DOHH2 (cell line): Measurements from ENCODE around the gene NFE2L1.
A peak's percentile ranks its signal among the peaks of the same experiment; 100 is the strongest.

Experiments
- H3F3A ChIP-seq: fragments of 200-600 bp; sonication (generic), shearing (Covaris generic); 2 replicates; pipeline ENCODE4 v1.6.0; 2016; ENCODE audit warnings: antibody characterized with exemption, mild to moderate bottlenecking; ENCODE audit not compliant: control insufficient read depth, insufficient read depth
- H3K27ac ChIP-seq: fragments of 200-600 bp; sonication (generic); 2 replicates; pipeline ENCODE4 v1.5.1; 2014; ENCODE audit warnings: low read depth, mild to moderate bottlenecking, low read length, moderate library complexity
- H3K27me3 ChIP-seq: fragments of 200-600 bp; sonication (generic); 2 replicates; pipeline ENCODE4 v1.6.1; 2014; ENCODE audit warnings: mild to moderate bottlenecking, low read length, mixed read lengths; ENCODE audit not compliant: control insufficient read depth
- H3K36me3 ChIP-seq: fragments of 200-600 bp; sonication (generic); 2 replicates; pipeline ENCODE4 v1.6.1; 2014; ENCODE audit warnings: mild to moderate bottlenecking, low read length, moderate library complexity, mixed read lengths; ENCODE audit not compliant: control insufficient read depth
- H3K4me1 ChIP-seq: fragments of 200-600 bp; sonication (generic); 2 replicates; pipeline ENCODE4 v1.6.1; 2014; ENCODE audit warnings: mild to moderate bottlenecking, low read length, mixed read lengths; ENCODE audit not compliant: control insufficient read depth
- H3K4me2 ChIP-seq: fragments of 200-600 bp; sonication (generic); 2 replicates; pipeline ENCODE4 v1.6.0; 2014; ENCODE audit warnings: mild to moderate bottlenecking, low read length, moderate library complexity
- H3K4me3 ChIP-seq: fragments of 200-600 bp; sonication (generic); 2 replicates; pipeline ENCODE4 v1.5.1; 2014; ENCODE audit warnings: mild to moderate bottlenecking, low read length, mixed read lengths
- H3K79me2 ChIP-seq: fragments of 200-600 bp; sonication (generic); 2 replicates; pipeline ENCODE4 v1.6.1; 2014; ENCODE audit warnings: mild to moderate bottlenecking, low read length, mixed read lengths; ENCODE audit not compliant: control insufficient read depth
- H3K9me2 ChIP-seq: fragments of 200-600 bp; sonication (generic); replicated peaks from 2 replicates; pipeline ENCODE4 v1.6.1; 2014; ENCODE audit warnings: mild to moderate bottlenecking, low read length, mixed read lengths; ENCODE audit not compliant: control insufficient read depth
- H3K9me3 ChIP-seq: fragments of 200-600 bp; sonication (generic); 2 replicates; pipeline ENCODE4 v1.6.1; 2014; ENCODE audit warnings: antibody characterized with exemption, low read length, mixed read lengths; ENCODE audit not compliant: control insufficient read depth, insufficient read depth
- H4K20me1 ChIP-seq: fragments of 200-600 bp; sonication (generic); 2 replicates; pipeline ENCODE4 v1.6.0; 2014; ENCODE audit warnings: low read depth, mild to moderate bottlenecking, antibody characterized with exemption, low read length, moderate library complexity; ENCODE audit not compliant: control insufficient read depth, insufficient read depth
- CTCF ChIP-seq: fragments of 200-600 bp; sonication (generic); IDR thresholded peaks from one replicate; pipeline ENCODE4 v1.5.1; 2014; ENCODE audit warnings: antibody characterized with exemption, mild to moderate bottlenecking, low read depth, low read length; ENCODE audit not compliant: poor library complexity, severe bottlenecking
- EZH2phosphoT487 ChIP-seq: fragments of 200-600 bp; sonication (generic); IDR thresholded peaks from 2 replicates; pipeline ENCODE4 v1.6.1; 2017; ENCODE audit warnings: borderline replicate concordance, mild to moderate bottlenecking, antibody characterized with exemption, low read length, moderate library complexity, mixed read lengths

Gene NFE2L1

DNA sequence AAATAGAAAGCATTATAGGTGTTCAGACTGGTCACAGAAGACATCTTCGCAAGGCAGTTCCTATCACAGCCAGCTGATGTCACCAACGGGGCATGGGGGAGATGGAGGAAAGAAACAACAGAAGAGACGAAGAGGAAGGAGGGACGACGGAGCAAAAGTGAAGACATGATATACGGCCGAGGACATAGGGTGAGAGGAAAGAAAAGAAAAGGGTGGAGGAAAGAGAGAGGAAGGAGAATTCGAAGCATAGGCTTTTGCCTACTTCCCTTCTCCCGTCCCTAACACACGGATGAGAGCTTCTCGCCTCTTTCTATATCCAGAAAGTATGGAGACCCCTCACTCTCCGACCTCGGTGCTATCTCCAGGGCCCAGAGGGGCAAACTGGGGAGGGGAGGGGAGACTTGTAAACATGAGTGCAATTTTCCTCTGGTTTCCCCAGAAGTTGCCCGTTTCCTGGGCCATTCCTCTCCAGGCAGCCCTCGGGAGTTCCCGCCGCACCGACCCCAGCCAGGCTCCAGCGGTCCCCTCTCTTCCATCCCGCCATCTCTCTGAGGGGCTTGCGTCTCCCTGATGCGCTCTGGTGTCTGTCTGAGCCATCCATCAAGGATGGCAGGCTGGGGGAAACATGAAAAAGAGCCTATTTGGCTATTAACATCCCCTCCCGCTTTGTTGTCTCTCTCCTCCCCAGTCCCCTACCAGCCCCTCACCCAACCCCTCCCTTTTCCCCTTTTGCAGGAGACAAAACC, 36.6 kb upstream of the NFE2L1 start:
- no peaks in the 10 kb centered on the region for H3K36me3 ChIP-seq
- H3K4me1 ChIP-seq: peaks cover 14% of the 10 kb centered on the region
- peak overlapping the region; percentile 89 for H3K4me2 ChIP-seq
- no peaks in the 10 kb centered on the region for H3K79me2 ChIP-seq
- peaks cover 4% of the 10 kb centered on the region for H3F3A ChIP-seq
- H3K9me2 ChIP-seq: no peaks in the 10 kb centered on the region
- peak overlapping the region; percentile 71 for H3K4me3 ChIP-seq
- peak; percentile 68 for TF ChIP-seq CTCF
- TF ChIP-seq EZH2phosphoT487: no peak
- H3K27me3 ChIP-seq: peaks cover 60% of the 10 kb centered on the region
- no peak overlapping the region for H3K27ac ChIP-seq
- H3K9me3 ChIP-seq: no peaks in the 10 kb centered on the region
- no peaks in the 10 kb centered on the region for H4K20me1 ChIP-seq

DNA sequence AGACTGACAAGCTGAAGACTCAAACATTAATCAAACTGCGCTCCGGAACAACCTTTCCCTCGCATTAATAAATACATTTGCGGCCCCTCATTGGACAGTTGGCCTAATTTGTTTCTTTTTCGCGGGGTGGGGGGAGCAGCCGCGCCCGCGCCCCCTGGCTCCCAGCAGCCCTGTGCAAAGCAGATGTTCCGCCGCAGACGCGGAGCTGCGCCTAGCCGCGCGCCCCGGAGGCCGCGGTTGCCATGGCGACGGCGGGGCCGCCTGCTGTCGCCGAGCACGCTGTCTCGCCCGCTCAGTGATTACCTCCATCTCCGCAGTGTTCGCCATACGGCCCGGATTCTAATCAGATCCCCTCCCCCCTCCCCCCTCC, 36.0 kb upstream of the NFE2L1 start:
- peaks cover 4% of the 10 kb centered on the region for H3F3A ChIP-seq
- H3K27me3 ChIP-seq: peaks cover 57% of the 10 kb centered on the region
- H3K9me2 ChIP-seq: no peaks in the 10 kb centered on the region
- H3K4me1 ChIP-seq: peaks cover 14% of the 10 kb centered on the region
- no peaks in the 10 kb centered on the region for H3K36me3 ChIP-seq
- TF ChIP-seq EZH2phosphoT487: peak; percentile 48; the same call in 1 of the 2 replicates
- peak; percentile 25 for TF ChIP-seq CTCF
- H3K4me3 ChIP-seq: peak overlapping the region; percentile 71
- no peaks in the 10 kb centered on the region for H4K20me1 ChIP-seq
- no peaks in the 10 kb centered on the region for H3K9me3 ChIP-seq
- H3K27ac ChIP-seq: no peak overlapping the region
- H3K4me2 ChIP-seq: peak overlapping the region; percentile 89
- H3K79me2 ChIP-seq: no peaks in the 10 kb centered on the region

DNA sequence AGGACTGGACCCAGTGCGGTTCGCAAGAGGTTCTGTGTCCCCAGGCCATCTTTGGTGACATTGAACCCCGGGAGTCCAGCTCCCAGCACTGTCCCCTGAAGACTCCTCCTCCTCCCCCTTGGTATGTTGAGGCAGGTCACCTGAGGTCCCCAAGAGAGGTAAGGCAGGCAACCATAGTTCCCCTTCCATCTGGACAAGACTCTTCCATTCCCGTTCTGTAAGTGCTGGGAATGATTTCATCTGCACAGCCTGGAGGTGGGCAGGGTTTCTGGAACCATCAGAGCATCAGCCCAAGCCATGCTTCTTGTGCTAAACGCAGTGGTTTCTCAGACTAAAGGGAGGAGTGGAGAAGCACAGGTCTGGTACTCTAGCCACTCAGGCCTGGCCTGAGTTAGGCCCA, 35.5 kb upstream of the NFE2L1 start:
- Histone ChIP-seq H4K20me1 (no peaks in the 10 kb centered on the region), H3K27me3 (peaks cover 57% of the 10 kb centered on the region), H3K9me2 (no peaks in the 10 kb centered on the region), H3K9me3 (no peaks in the 10 kb centered on the region), H3K36me3 (no peaks in the 10 kb centered on the region), H3K27ac (no peak overlapping the region), H3K4me3 (peak overlapping the region; percentile 71), H3F3A (peaks cover 4% of the 10 kb centered on the region), H3K4me1 (peaks cover 14% of the 10 kb centered on the region), H3K4me2 (peak overlapping the region; percentile 89), H3K79me2 (no peaks in the 10 kb centered on the region)
- TF ChIP-seq CTCF (no peak), EZH2phosphoT487 (no peak)
